HCT116 (cell line): ENCODE results near the gene FHOD3. TPM values are rescaled to one million over a fixed set of nuclear protein-coding genes. Genes with fewer than 3 reads are reported as not detected.

Source experiments
- ATAC-seq: fragments of 200-7000 bp; cut with Tn5 transposase; 2 replicates; pipeline ENCODE4 v1.9.1; 2020; ENCODE audit warnings: mild to moderate bottlenecking, moderate library complexity
- BruUV-seq: library from RNA; stranded (reverse); fragments of 400-500 nt; replicated peaks from 2 replicates; lab custom pipeline; 2021; lab: Mats Ljungman, UMichigan
- CTCF ChIA-PET: fragments of 300-600 bp; sonication (Branson Sonifier 250); formaldehyde crosslinking; loops from one replicate; lab custom pipeline; 2021; ENCODE audit warnings: antibody characterized with exemption; lab: Charles Lee
- POLR2A ChIA-PET: fragments of 300-600, 350-600 bp; sonication (Branson Sonifier 250); formaldehyde crosslinking; loops from one replicate; lab custom pipeline; 2021; ENCODE audit warnings: antibody characterized with exemption; lab: Charles Lee
- RAD21 ChIA-PET, 2 experiments: fragments of 300-600 bp; sonication (Branson Sonifier 250); formaldehyde crosslinking; loops; one replicate each; lab custom pipeline; 2023; ENCODE audit warnings: low total read pairs in 2 of 2; ENCODE audit not compliant: uncharacterized antibody in 2 of 2, unreplicated experiment in 2 of 2, low non-redundant PET in 1 of 2; lab: Charles Lee
- DNase-seq: peaks from one replicate; pipeline ENCODE4 v3.0.0-alpha.2; 2010; ENCODE audit warnings: low read depth, low spot score
- H2AFZ ChIP-seq: fragments of 200-600 bp; shearing (Covaris generic), sonication (generic); 2 replicates; pipeline ENCODE4 v1.6.1; 2017; ENCODE audit warnings: low read depth, mixed run types, mixed read lengths, antibody characterized with exemption, low read length; ENCODE audit not compliant: poor library complexity, severe bottlenecking
- H3K27ac ChIP-seq: 2 replicates; pipeline ENCODE4 v1.5.1; 2012; ENCODE audit warnings: low read depth, low read length
- H3K27me3 ChIP-seq: fragments of 200-600 bp; sonication (generic); 2 replicates; pipeline ENCODE4 v1.6.1; 2016; ENCODE audit warnings: mixed run types, low read length, mixed read lengths; ENCODE audit not compliant: insufficient read depth
- H3K36me3 ChIP-seq, 2 experiments: fragments of 200-500 bp in 1 of 2; fragments of 200-600 bp in 1 of 2; sonication (Bioruptor generic) in 1 of 2; sonication (generic) in 1 of 2; 2 replicates each; pipeline versions ENCODE4 v1.5.1 to v1.6.1; 2014 to 2016; ENCODE audit warnings: low read length in 2 of 2, inconsistent platforms in 1 of 2, mixed read lengths in 1 of 2, mixed run types in 1 of 2; ENCODE audit not compliant: insufficient read depth in 2 of 2, control insufficient read depth in 1 of 2
- H3K4me1 ChIP-seq, 2 experiments: fragments of 200-600 bp in 1 of 2; sonication (generic) in 1 of 2; 2 replicates each; pipeline versions ENCODE4 v1.5.1 to v1.6.1; 2012 to 2017; ENCODE audit warnings: low read length in 2 of 2, inconsistent platforms in 1 of 2, mild to moderate bottlenecking in 1 of 2, mixed read lengths in 1 of 2, mixed run types in 1 of 2, moderate library complexity in 1 of 2; ENCODE audit not compliant: insufficient read depth in 2 of 2, control insufficient read depth in 1 of 2
- H3K4me2 ChIP-seq: fragments of 200-600 bp; sonication (generic); 2 replicates; pipeline ENCODE4 v1.6.1; 2017; ENCODE audit warnings: mixed run types, low read length, mixed read lengths
- H3K4me3 ChIP-seq, 2 experiments: fragments of 200-600 bp in 1 of 2; sonication (generic) in 1 of 2; replicated peaks in 1 of 2; 2 replicates each; pipeline ENCODE4 v1.5.1; 2011 to 2016; ENCODE audit warnings: low read length in 2 of 2, control low read depth in 1 of 2, low read depth in 1 of 2, mild to moderate bottlenecking in 1 of 2, mixed read lengths in 1 of 2, mixed run types in 1 of 2
- H3K79me2 ChIP-seq: fragments of 200-600 bp; sonication (generic); 2 replicates; pipeline ENCODE4 v1.6.1; 2017; ENCODE audit warnings: mild to moderate bottlenecking, mixed run types, low read length, moderate library complexity, mixed read lengths; ENCODE audit not compliant: insufficient read depth
- H3K9ac ChIP-seq: fragments of 200-600 bp; sonication (generic); 2 replicates; pipeline ENCODE4 v1.6.1; 2016; ENCODE audit warnings: low read length, mixed read lengths
- H3K9me2 ChIP-seq: fragments of 200-600 bp; sonication (generic), shearing (Covaris generic); 2 replicates; pipeline ENCODE4 v1.6.1; 2017; ENCODE audit warnings: mixed run types, mild to moderate bottlenecking, moderate library complexity; ENCODE audit not compliant: insufficient read depth
- H3K9me3 ChIP-seq, 2 experiments: fragments of 200-500 bp in 1 of 2; fragments of 200-600 bp in 1 of 2; sonication (Bioruptor generic) in 1 of 2; sonication (generic) in 1 of 2; 2 replicates each; pipeline ENCODE4 v1.6.1; 2014 to 2017; ENCODE audit warnings: low read length in 2 of 2, mixed read lengths in 2 of 2, inconsistent platforms in 1 of 2, low read depth in 1 of 2, mild to moderate bottlenecking in 1 of 2, mixed run types in 1 of 2, moderate library complexity in 1 of 2; ENCODE audit not compliant: control insufficient read depth in 1 of 2, insufficient read depth in 1 of 2
- H4K20me1 ChIP-seq: fragments of 200-600 bp; sonication (generic), shearing (Covaris generic); 2 replicates; pipeline ENCODE4 v1.6.1; 2017; ENCODE audit warnings: mixed run types, mild to moderate bottlenecking, moderate library complexity; ENCODE audit not compliant: insufficient read depth
- EZH2phosphoT487 ChIP-seq: fragments of 200-600 bp; IDR thresholded peaks from 2 replicates; pipeline ENCODE4 v1.6.1; 2018; ENCODE audit warnings: antibody characterized with exemption, borderline replicate concordance
- SIN3A ChIP-seq: IDR thresholded peaks from 2 replicates; pipeline ENCODE4 v1.6.1; 2012; ENCODE audit warnings: low read depth
- SP1 ChIP-seq: IDR thresholded peaks from 2 replicates; pipeline ENCODE4 v1.6.1; 2012; ENCODE audit warnings: low read depth
- SRF ChIP-seq: IDR thresholded peaks from 2 replicates; pipeline ENCODE4 v1.6.1; 2012; ENCODE audit warnings: low read depth
- YY1 ChIP-seq: IDR thresholded peaks from 2 replicates; pipeline ENCODE4 v1.6.1; 2011; ENCODE audit warnings: low read length, low read depth, moderate library complexity, mild to moderate bottlenecking; ENCODE audit not compliant: insufficient replicate concordance; ENCODE audit errors: extremely low read depth
- intact Hi-C: fragments of 100-400 bp; cut with micrococcal nuclease; formaldehyde crosslinking; loops from 2 replicates; pipeline ENCODE4 v1.10.0; 2022
- total RNA-seq: library from RNA; stranded (reverse); gene quantifications from one replicate; pipeline ENCODE4 v1.2.1, GENCODE V29; 2021; ENCODE audit not compliant: unreplicated experiment

The FHOD3 gene
- total RNA-seq, 1 experiment from 2014 or later, result 4.0 TPM

DNA sequence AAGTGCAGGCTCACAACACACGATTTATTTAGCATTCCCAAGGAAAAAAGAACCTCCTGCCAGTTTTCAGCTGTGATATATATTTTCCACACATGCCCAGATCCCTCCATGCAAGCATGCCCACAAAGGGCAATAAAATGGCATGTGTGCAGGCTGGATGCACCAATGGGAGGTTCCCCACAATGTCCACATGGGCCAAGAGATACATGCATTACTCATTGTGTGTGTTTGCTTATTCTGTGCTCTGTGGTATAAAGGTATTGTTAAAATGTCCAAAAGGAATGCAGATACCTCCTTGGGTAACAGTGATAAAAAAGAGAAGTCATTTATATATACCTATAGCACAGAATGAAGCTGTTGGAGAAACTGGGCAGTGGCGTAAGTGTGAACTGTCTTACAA, 207.4 kb downstream of the FHOD3 start:
- intact Hi-C loops, result no loop called here
- no peak overlapping the region for H3K4me3 ChIP-seq
- BruUV-seq, result no TSS peak

DNA sequence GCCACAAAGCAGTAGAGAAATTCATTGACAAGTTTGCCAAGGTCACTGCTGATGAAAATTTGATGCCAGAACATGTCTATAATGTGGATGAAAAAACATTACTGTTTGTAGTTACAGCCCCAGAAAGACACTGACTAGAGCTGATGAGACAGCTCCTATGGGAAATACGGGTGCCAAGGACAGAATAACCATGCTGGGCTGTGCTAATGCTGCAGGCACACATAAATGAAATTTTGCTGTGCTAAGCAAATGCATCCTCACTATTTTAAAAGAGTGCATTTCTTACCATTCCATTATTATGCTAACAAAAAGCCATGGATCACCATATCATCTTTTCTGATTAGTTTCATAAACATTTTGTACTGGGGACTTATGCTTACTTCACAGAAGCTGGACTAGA, 208.2 kb downstream of the FHOD3 start:
- TF ChIP-seq SP1 (no peak), SRF (no peak), EZH2phosphoT487 (no peak)
- DNase-seq (no peak), ATAC-seq (no peak)
- POLR2A ChIA-PET, result no interaction called here
- RAD21 ChIA-PET, result interaction anchor here in 1 of 2 experiments (0.5 kb wide), 1 partner anchor 55 kb away, joined by 5 read pairs; no protein-coding TSS in a partner anchor
- Histone ChIP-seq H3K36me3 (no peaks in the 10 kb centered on the region), H2AFZ (no peak overlapping the region), H4K20me1 (no peaks in the 10 kb centered on the region), H3K27ac (no peak overlapping the region), H3K9ac (no peak overlapping the region), H3K9me2 (no peaks in the 10 kb centered on the region), H3K27me3 (no peaks in the 10 kb centered on the region), H3K79me2 (no peaks in the 10 kb centered on the region), H3K9me3 (no peaks in the 10 kb centered on the region), H3K4me3 (no peak overlapping the region), H3K4me1 (no peaks in the 10 kb centered on the region), H3K4me2 (no peak overlapping the region)
- CTCF ChIA-PET, result no interaction called here
- BruUV-seq, result no TSS peak
- intact Hi-C loops, result no loop called here

More for the DNA sequence above, 207.4 kb downstream of the FHOD3 start:
- H3K4me1 ChIP-seq, result no peaks in the 10 kb centered on the region
- no peaks in the 10 kb centered on the region for H4K20me1 ChIP-seq
- ChIA-PET CTCF (no interaction called here), POLR2A (no interaction called here), RAD21 (interaction anchor here in 1 of 2 experiments (0.5 kb wide), 1 partner anchor 56 kb away, joined by 5 read pairs; no protein-coding TSS in a partner anchor)
- H3K9me3 ChIP-seq, result no peaks in the 10 kb centered on the region
- TF ChIP-seq SIN3A, result no peak
- TF ChIP-seq YY1, result no peak
- no peak overlapping the region for H2AFZ ChIP-seq
- no peaks in the 10 kb centered on the region for H3K79me2 ChIP-seq
- no peaks in the 10 kb centered on the region for H3K9me2 ChIP-seq
- H3K9ac ChIP-seq, result no peak overlapping the region
- H3K27me3 ChIP-seq, result no peaks in the 10 kb centered on the region
- ATAC-seq (no peak), DNase-seq (no peak)
- H3K27ac ChIP-seq, result no peak overlapping the region
- H3K36me3 ChIP-seq, result no peaks in the 10 kb centered on the region
- H3K4me2 ChIP-seq, result no peak overlapping the region
